HEK293 (cell line): ENCODE measurements around the gene UBAP1L.

Experiments used
- SETDB1 ChIP-seq: IDR thresholded peaks from one replicate; pipeline ENCODE4 v1.6.1; 2017; ENCODE audit warnings: mild to moderate bottlenecking, low read length, moderate library complexity, mixed read lengths; ENCODE audit not compliant: insufficient read length
- ZNF585B ChIP-seq: fragments of 450-650 bp; formaldehyde crosslinking; IDR thresholded peaks from 2 replicates; pipeline ENCODE4 v1.5.1; 2016; ENCODE audit warnings: missing biosample characterization, missing genetic modification characterization
- ZNF791 ChIP-seq: fragments of 450-650 bp; formaldehyde crosslinking; IDR thresholded peaks from 2 replicates; pipeline ENCODE4 v1.5.1; 2016; ENCODE audit warnings: missing biosample characterization, missing genetic modification characterization
- TF ChIP-seq, protein P1 (sequence below): fragments of 450-650 bp; formaldehyde crosslinking; IDR thresholded peaks from 2 replicates; pipeline ENCODE4 v1.5.1; 2016; ENCODE audit warnings: missing biosample characterization, missing genetic modification characterization

DNA sequence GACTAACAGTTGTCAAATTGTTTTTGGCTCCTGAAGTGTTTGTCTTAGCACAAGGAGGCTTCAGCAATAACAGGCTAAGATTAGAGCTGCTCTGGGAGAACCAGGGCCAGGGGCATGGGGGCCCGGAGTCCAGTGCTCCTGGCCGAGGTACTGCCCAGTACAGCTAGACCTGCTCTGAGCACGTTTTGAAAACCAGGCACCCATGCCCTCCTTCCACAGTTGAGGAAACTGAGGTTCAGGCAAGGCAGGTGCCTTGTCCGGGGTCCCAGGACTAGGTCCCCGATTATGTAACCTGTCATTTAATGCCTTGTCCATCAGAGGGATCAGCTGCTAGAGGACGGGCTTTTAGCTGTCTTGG, 19.3 kb downstream of the UBAP1L start:
- TF ChIP-seq ZNF791 (tag by site-specific recombination) (no peak), SETDB1 (no peak), ZNF585B (tag by site-specific recombination) (no peak)
- TF ChIP-seq, protein P1, sequence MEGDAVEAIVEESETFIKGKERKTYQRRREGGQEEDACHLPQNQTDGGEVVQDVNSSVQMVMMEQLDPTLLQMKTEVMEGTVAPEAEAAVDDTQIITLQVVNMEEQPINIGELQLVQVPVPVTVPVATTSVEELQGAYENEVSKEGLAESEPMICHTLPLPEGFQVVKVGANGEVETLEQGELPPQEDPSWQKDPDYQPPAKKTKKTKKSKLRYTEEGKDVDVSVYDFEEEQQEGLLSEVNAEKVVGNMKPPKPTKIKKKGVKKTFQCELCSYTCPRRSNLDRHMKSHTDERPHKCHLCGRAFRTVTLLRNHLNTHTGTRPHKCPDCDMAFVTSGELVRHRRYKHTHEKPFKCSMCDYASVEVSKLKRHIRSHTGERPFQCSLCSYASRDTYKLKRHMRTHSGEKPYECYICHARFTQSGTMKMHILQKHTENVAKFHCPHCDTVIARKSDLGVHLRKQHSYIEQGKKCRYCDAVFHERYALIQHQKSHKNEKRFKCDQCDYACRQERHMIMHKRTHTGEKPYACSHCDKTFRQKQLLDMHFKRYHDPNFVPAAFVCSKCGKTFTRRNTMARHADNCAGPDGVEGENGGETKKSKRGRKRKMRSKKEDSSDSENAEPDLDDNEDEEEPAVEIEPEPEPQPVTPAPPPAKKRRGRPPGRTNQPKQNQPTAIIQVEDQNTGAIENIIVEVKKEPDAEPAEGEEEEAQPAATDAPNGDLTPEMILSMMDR (tag by site-specific recombination), result no peak
